Dendritic cell treated with granulocyte-macrophage colony-stimulating factor and Interleukin-4, amounts not matched to agents 40 ng/mL and 50 ng/mL, for 4 days (primary cell): Measurements from ENCODE around the gene SNRNP70.
A peak's percentile ranks its signal among the peaks of the same experiment; 100 is the strongest.

ENCODE experiments used
- H3K27ac Mint-ChIP-seq: one replicate; pipeline ENCODE4 v1.8.0; 2022; ENCODE audit warnings: mild to moderate bottlenecking, mixed read lengths
- H3K27me3 Mint-ChIP-seq: one replicate; pipeline ENCODE4 v1.8.0; 2022; ENCODE audit warnings: mild to moderate bottlenecking, mixed read lengths
- H3K36me3 Mint-ChIP-seq: one replicate; pipeline ENCODE4 v1.8.0; 2022; ENCODE audit warnings: low read depth, mixed read lengths
- H3K4me1 Mint-ChIP-seq: one replicate; pipeline ENCODE4 v1.8.0; 2022; ENCODE audit warnings: low read depth, mixed read lengths
- H3K4me3 Mint-ChIP-seq: one replicate; pipeline ENCODE4 v1.8.0; 2022; ENCODE audit warnings: mild to moderate bottlenecking, moderate library complexity, mixed read lengths
- H3K9me3 Mint-ChIP-seq: one replicate; pipeline ENCODE4 v1.8.0; 2022; ENCODE audit warnings: mixed read lengths
- intact Hi-C: fragments of 100-400 bp; cut with micrococcal nuclease; formaldehyde crosslinking; loops from one replicate; pipeline ENCODE4 v1.15.0; 2022

Gene SNRNP70

GRCh38 chr19:49101160-49101559 lies 15.9 kb downstream of the SNRNP70 start:
- H3K4me1 Mint-ChIP-seq = peaks cover 7% of the 10 kb centered on the region
- intact Hi-C loops = no loop called here
- H3K27ac Mint-ChIP-seq = no peak overlapping the region
- H3K36me3 Mint-ChIP-seq = peaks cover 99% of the 10 kb centered on the region
- no peaks in the 10 kb centered on the region for H3K27me3 Mint-ChIP-seq
- H3K4me3 Mint-ChIP-seq = no peak overlapping the region
- H3K9me3 Mint-ChIP-seq = no peaks in the 10 kb centered on the region

- no peaks in the 10 kb centered on the region for H3K27me3 Mint-ChIP-seq
- no peak overlapping the region for H3K4me3 Mint-ChIP-seq
- H3K9me3 Mint-ChIP-seq = no peaks in the 10 kb centered on the region
- peaks cover 7% of the 10 kb centered on the region for H3K4me1 Mint-ChIP-seq
- H3K27ac Mint-ChIP-seq = no peak overlapping the region
- intact Hi-C loops = no loop called here
- peaks cover 99% of the 10 kb centered on the region for H3K36me3 Mint-ChIP-seq
Observed at GRCh38 chr19:49102303-49102702, 17.1 kb downstream of the SNRNP70 start.

- peaks cover 100% of the 10 kb centered on the region for H3K36me3 Mint-ChIP-seq
- intact Hi-C loops = no loop called here
- H3K4me3 Mint-ChIP-seq = no peak overlapping the region
- H3K9me3 Mint-ChIP-seq = no peaks in the 10 kb centered on the region
- H3K4me1 Mint-ChIP-seq = peaks cover 7% of the 10 kb centered on the region
- H3K27me3 Mint-ChIP-seq = no peaks in the 10 kb centered on the region
- H3K27ac Mint-ChIP-seq = no peak overlapping the region
Observed at GRCh38 chr19:49103331-49104085, 18.3 kb downstream of the SNRNP70 start.

GRCh38 chr19:49104229-49104864 lies 19.1 kb downstream of the SNRNP70 start:
- Mint-ChIP-seq H3K4me3 (no peak overlapping the region), H3K27ac (no peak overlapping the region), H3K9me3 (no peaks in the 10 kb centered on the region), H3K27me3 (no peaks in the 10 kb centered on the region), H3K36me3 (peaks cover 100% of the 10 kb centered on the region), H3K4me1 (peaks cover 11% of the 10 kb centered on the region)
- intact Hi-C loops = no loop called here

- Mint-ChIP-seq H3K36me3 (peaks cover 77% of the 10 kb centered on the region), H3K4me1 (peaks cover 17% of the 10 kb centered on the region), H3K27me3 (no peaks in the 10 kb centered on the region), H3K27ac (no peak overlapping the region), H3K9me3 (no peaks in the 10 kb centered on the region), H3K4me3 (no peak overlapping the region)
- intact Hi-C loops = no loop called here
Observed at GRCh38 chr19:49106648-49107135, 21.4 kb downstream of the SNRNP70 start.

- Mint-ChIP-seq H3K36me3 (peaks cover 66% of the 10 kb centered on the region), H3K27me3 (peaks cover 4% of the 10 kb centered on the region), H3K9me3 (no peaks in the 10 kb centered on the region), H3K27ac (no peak overlapping the region), H3K4me1 (peaks cover 20% of the 10 kb centered on the region), H3K4me3 (no peak overlapping the region)
- intact Hi-C loops = no loop called here
Observed at GRCh38 chr19:49107625-49108459, 22.6 kb downstream of the SNRNP70 start.

- Mint-ChIP-seq H3K27ac (no peak overlapping the region), H3K4me3 (no peak overlapping the region), H3K36me3 (peaks cover 54% of the 10 kb centered on the region), H3K4me1 (peaks cover 33% of the 10 kb centered on the region), H3K9me3 (no peaks in the 10 kb centered on the region), H3K27me3 (peaks cover 10% of the 10 kb centered on the region)
- intact Hi-C loops = no loop called here
Observed at GRCh38 chr19:49109051-49109450, 23.8 kb downstream of the SNRNP70 start.

- no peaks in the 10 kb centered on the region for H3K9me3 Mint-ChIP-seq
- intact Hi-C loops = no loop called here
- H3K27ac Mint-ChIP-seq = no peak overlapping the region
- H3K4me1 Mint-ChIP-seq = peaks cover 32% of the 10 kb centered on the region
- H3K27me3 Mint-ChIP-seq = peaks cover 10% of the 10 kb centered on the region
- peaks cover 49% of the 10 kb centered on the region for H3K36me3 Mint-ChIP-seq
- H3K4me3 Mint-ChIP-seq = no peak overlapping the region
Observed at GRCh38 chr19:49109569-49110233, 24.4 kb downstream of the SNRNP70 start.

GRCh38 chr19:49110567-49110966 lies 25.3 kb downstream of the SNRNP70 start:
- H3K36me3 Mint-ChIP-seq = peaks cover 43% of the 10 kb centered on the region

GRCh38 chr19:49111218-49111998 lies 26.2 kb downstream of the SNRNP70 start:
- Mint-ChIP-seq H3K4me3 (no peak overlapping the region), H3K27me3 (peaks cover 10% of the 10 kb centered on the region), H3K4me1 (peaks cover 40% of the 10 kb centered on the region), H3K9me3 (peaks cover 2% of the 10 kb centered on the region), H3K36me3 (peaks cover 40% of the 10 kb centered on the region), H3K27ac (no peak overlapping the region)
- intact Hi-C loops = no loop called here

More at GRCh38 chr19:49110567-49110966, 25.3 kb downstream of the SNRNP70 start:
- Mint-ChIP-seq H3K27ac (no peak overlapping the region), H3K27me3 (peaks cover 10% of the 10 kb centered on the region), H3K9me3 (no peaks in the 10 kb centered on the region), H3K4me1 (peaks cover 34% of the 10 kb centered on the region), H3K4me3 (no peak overlapping the region)
- intact Hi-C loops = no loop called here

GRCh38 chr19:49113762-49114629 lies 28.7 kb downstream of the SNRNP70 start, which contains the start of gene LIN7B:
Gene LIN7B, plus strand, starts transcription at chr19:49114370. Its CDS starts 35 bp downstream, at chr19:49114405.
- intact Hi-C loops = no loop called here
- H3K27ac Mint-ChIP-seq = peak within 1 kb of the TSS; percentile 81

GRCh38 chr19:49114630-49115363 lies 29.5 kb downstream of the SNRNP70 start:
- Mint-ChIP-seq H3K9me3 (peaks cover 7% of the 10 kb centered on the region), H3K36me3 (peaks cover 15% of the 10 kb centered on the region), H3K27me3 (peaks cover 12% of the 10 kb centered on the region), H3K4me1 (peaks cover 62% of the 10 kb centered on the region), H3K27ac (peak overlapping the region; percentile 81), H3K4me3 (peak overlapping the region; percentile 93)
- intact Hi-C loops = no loop called here

More at GRCh38 chr19:49113762-49114629, 28.7 kb downstream of the SNRNP70 start, which contains the start of gene LIN7B:
- Mint-ChIP-seq H3K36me3 (peaks cover 19% of the 10 kb centered on the region), H3K4me3 (peak within 1 kb of the TSS; percentile 93), H3K9me3 (peaks cover 7% of the 10 kb centered on the region), H3K4me1 (peaks cover 62% of the 10 kb centered on the region), H3K27me3 (peaks cover 10% of the 10 kb centered on the region)
